ENCODE results near the gene CPEB4. TPM values are rescaled to one million over a fixed set of nuclear protein-coding genes. Genes with fewer than 3 reads are reported as not detected.

The CPEB4 gene
- total and polyA plus RNA-seq, 10 of the 15 experiments (the other 5 are each of a cell fraction or from before 2014, with no cell fraction given): 6.9 to 33.1 (median 20.4) TPM

DNA sequence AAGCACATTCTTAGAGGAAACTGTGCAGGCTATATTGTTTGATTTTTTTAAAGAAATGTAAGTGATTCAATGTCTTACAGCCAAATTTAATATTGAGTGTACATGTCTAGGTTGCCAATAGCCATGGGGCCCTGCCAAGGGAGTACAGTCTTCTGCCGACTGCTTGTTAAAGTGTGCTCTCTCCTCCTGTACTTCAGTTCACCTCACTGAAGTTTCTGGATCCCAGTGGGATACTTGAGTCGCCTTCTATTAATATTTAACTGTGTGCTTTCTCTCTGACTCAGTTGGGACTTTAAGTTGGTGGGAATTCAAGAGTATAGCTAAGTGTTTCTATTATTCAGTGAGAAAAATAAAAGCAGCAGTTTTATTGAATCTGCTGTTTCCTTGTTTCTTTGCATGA is 56.4 kb downstream of the CPEB4 start:
- in situ Hi-C loops (cut with MboI): no loop called here
- SMC1A ChIA-PET (ENCODE audit: uncharacterized antibody, unreplicated experiment): interaction anchor here (1.1 to 4.4 kb wide), 6 partner anchors 15 to 318 kb away, joined by 3 to 28 read pairs (median 6); no protein-coding TSS in a partner anchor
- Histone ChIP-seq H3K9me3 (replicated peaks; ENCODE audit: control insufficient read depth, insufficient read depth, low read length) (no peaks in the 10 kb centered on the region), H3K4me3 (no peak overlapping the region), H3K9ac (ENCODE audit: control insufficient read depth, insufficient read depth, low read length) (no peak overlapping the region), H3K36me3 (ENCODE audit: control insufficient read depth in 2 of 2, insufficient read depth in 2 of 2, low read length in 1 of 2) (peaks cover 7 to 15% of the 10 kb centered on the region in 2 experiments), H3K4me2 (ENCODE audit: control insufficient read depth, insufficient read depth) (no peak overlapping the region), H3K4me1 (ENCODE audit: control insufficient read depth, insufficient read depth, low read length) (no peaks in the 10 kb centered on the region), H3K79me2 (ENCODE audit: control insufficient read depth, insufficient read depth, low read length) (no peaks in the 10 kb centered on the region; the same call in 1 of the 2 replicates), H3K27ac (ENCODE audit: control insufficient read depth, insufficient read depth) (no peak overlapping the region), H3K27me3 (replicated peaks in 1 of 2; ENCODE audit: control insufficient read depth in 2 of 2, insufficient read depth in 2 of 2, low read length in 1 of 2) (no peaks in the 10 kb centered on the region), H2AFZ (ENCODE audit: control insufficient read depth, low read depth, low read length) (no peak overlapping the region), H4K20me1 (ENCODE audit: control insufficient read depth, insufficient read depth) (no peaks in the 10 kb centered on the region)
- RAD21 ChIA-PET (ENCODE audit: unreplicated experiment): interaction anchor here (0.6 kb wide), 1 partner anchor 308 kb away, joined by 5 read pairs; no protein-coding TSS in a partner anchor
- BruUV-seq (replicated peaks): no TSS peak
- FAIRE-seq: no peak
- no peak for DNase-seq (ENCODE audit: low read depth, low spot score)
- WGBS (ENCODE audit: insufficient coverage, insufficient replicate concordance, low lambda C conversion rate, missing lambda C conversion rate): 50% methylated on average over 2 of the region's 2 CpGs
- intact Hi-C loops (cut with micrococcal nuclease; ENCODE audit: unreplicated experiment): no loop called here
- CTCF ChIA-PET: interaction anchor here (1.0 to 3.1 kb wide), 6 partner anchors 19 to 329 kb away, joined by 3 to 24 read pairs (median 7); partner anchors contain the start of gene BOD1
- no peak for TF ChIP-seq POU2F2 (IDR thresholded peaks at IDR 0.05; ENCODE audit: borderline replicate concordance, low read depth, low read length)
- no peak for TF ChIP-seq TBL1XR1 (IDR thresholded peaks at IDR 0.05; ENCODE audit: low read depth, low read length)
- TF ChIP-seq, protein P1, sequence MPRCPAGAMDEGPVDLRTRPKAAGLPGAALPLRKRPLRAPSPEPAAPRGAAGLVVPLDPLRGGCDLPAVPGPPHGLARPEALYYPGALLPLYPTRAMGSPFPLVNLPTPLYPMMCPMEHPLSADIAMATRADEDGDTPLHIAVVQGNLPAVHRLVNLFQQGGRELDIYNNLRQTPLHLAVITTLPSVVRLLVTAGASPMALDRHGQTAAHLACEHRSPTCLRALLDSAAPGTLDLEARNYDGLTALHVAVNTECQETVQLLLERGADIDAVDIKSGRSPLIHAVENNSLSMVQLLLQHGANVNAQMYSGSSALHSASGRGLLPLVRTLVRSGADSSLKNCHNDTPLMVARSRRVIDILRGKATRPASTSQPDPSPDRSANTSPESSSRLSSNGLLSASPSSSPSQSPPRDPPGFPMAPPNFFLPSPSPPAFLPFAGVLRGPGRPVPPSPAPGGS (IDR thresholded peaks at IDR 0.05; ENCODE audit: borderline replicate concordance, insufficient read depth, low read depth, low read length, poor library complexity, severe bottlenecking): no peak
- TF ChIP-seq POLR2AphosphoS5 (IDR thresholded peaks at IDR 0.05; ENCODE audit: low read length): no peak
- TF ChIP-seq NFYA (IDR thresholded peaks at IDR 0.05; ENCODE audit: borderline replicate concordance, low read depth, low read length): no peak
- TF ChIP-seq, protein P2, sequence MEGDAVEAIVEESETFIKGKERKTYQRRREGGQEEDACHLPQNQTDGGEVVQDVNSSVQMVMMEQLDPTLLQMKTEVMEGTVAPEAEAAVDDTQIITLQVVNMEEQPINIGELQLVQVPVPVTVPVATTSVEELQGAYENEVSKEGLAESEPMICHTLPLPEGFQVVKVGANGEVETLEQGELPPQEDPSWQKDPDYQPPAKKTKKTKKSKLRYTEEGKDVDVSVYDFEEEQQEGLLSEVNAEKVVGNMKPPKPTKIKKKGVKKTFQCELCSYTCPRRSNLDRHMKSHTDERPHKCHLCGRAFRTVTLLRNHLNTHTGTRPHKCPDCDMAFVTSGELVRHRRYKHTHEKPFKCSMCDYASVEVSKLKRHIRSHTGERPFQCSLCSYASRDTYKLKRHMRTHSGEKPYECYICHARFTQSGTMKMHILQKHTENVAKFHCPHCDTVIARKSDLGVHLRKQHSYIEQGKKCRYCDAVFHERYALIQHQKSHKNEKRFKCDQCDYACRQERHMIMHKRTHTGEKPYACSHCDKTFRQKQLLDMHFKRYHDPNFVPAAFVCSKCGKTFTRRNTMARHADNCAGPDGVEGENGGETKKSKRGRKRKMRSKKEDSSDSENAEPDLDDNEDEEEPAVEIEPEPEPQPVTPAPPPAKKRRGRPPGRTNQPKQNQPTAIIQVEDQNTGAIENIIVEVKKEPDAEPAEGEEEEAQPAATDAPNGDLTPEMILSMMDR (IDR thresholded peaks at IDR 0.05 in 2 of 3, conservative IDR thresholded peaks at IDR 0.05 in 1 of 3; ENCODE audit: control insufficient read depth in 2 of 3, extremely low read depth in 1 of 3, insufficient read depth in 1 of 3, low read depth in 3 of 3, low read length in 3 of 3): no peak
- TF ChIP-seq MTA2 (IDR thresholded peaks at IDR 0.05; ENCODE audit: low read depth): no peak
- POLR2A ChIA-PET: interaction anchor here (0.7 to 1.0 kb wide), 2 partner anchors 9 to 319 kb away, joined by 3 to 4 read pairs; no protein-coding TSS in a partner anchor
- no peak for ATAC-seq
